HG02885 (cell line): ENCODE results near the gene POLR2B.

Source experiments
- ATAC-seq: cut with Tn5 transposase; IDR thresholded peaks from one replicate; pipeline ENCODE4 v1.9.1; 2021; ENCODE audit warnings: mild to moderate bottlenecking; ENCODE audit not compliant: unreplicated experiment, poor library complexity

Gene POLR2B

GRCh38 chr4:57077550-57078343 is 99.1 kb downstream of the POLR2B start:
- ATAC-seq: no peak

GRCh38 chr4:57078685-57079521 is 100.2 kb downstream of the POLR2B start:
- ATAC-seq: no peak
